ENCODE data around the gene ARF1.

- no peak for TF ChIP-seq POLR2A (IDR thresholded peaks at IDR 0.05; ENCODE audit: low read length)
- TF ChIP-seq GATA1 (IDR thresholded peaks at IDR 0.05; ENCODE audit: low read depth, low read length), result no peak
Measured at GRCh38 chr1:228109962-228110488, 27.5 kb downstream of the ARF1 start.

Data from erythroblast (primary cell).